Measurements from ENCODE around the gene IL37.
"Not testable (repeated sequence)": the region's sequence is repeated elsewhere in the genome, so short reads cannot be mapped to it uniquely, and the experiment has no call there.

DNA sequence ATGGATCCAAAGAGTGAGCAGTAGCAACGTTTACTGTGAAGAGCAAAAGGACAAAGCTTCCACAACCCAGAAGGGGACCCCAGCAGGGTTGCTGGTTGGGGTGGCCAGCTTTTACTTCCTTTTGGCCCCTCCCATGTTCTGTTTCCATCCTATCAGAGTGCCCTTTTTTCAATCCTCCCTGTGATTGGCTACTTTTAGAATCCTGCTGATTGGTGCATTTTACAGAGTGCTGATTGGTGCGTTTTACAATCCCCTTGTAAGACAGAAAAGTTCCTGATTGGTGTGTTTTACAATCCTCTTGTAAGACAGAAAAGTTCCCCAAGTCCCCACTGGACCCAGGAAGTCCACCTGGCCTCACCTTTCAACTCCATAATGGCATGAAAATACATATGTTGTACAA lies 2.4 kb upstream of the IL37 start:
- not testable (repeated sequence) for TF ChIP-seq CTCF, POLR2A (IDR thresholded peaks at IDR 0.05)

Measured in adrenal gland (tissue), 5 donors.